HG03354 (cell line): ENCODE measurements around the gene PCNX3.
A peak's percentile ranks its signal among the peaks of the same experiment; 100 is the strongest.

Experiments used
- ATAC-seq: cut with Tn5 transposase; IDR thresholded peaks from one replicate; pipeline ENCODE4 v1.9.1; 2021; ENCODE audit warnings: mild to moderate bottlenecking; ENCODE audit not compliant: unreplicated experiment, poor library complexity, severe bottlenecking

The PCNX3 gene

GRCh38 chr11:65615229-65615949, at the start of gene PCNX3:
PCNX3 (plus strand) TSS chr11:65615776; CDS start chr11:65616312, 536 bp downstream.
- peak; percentile 80 for ATAC-seq

DNA sequence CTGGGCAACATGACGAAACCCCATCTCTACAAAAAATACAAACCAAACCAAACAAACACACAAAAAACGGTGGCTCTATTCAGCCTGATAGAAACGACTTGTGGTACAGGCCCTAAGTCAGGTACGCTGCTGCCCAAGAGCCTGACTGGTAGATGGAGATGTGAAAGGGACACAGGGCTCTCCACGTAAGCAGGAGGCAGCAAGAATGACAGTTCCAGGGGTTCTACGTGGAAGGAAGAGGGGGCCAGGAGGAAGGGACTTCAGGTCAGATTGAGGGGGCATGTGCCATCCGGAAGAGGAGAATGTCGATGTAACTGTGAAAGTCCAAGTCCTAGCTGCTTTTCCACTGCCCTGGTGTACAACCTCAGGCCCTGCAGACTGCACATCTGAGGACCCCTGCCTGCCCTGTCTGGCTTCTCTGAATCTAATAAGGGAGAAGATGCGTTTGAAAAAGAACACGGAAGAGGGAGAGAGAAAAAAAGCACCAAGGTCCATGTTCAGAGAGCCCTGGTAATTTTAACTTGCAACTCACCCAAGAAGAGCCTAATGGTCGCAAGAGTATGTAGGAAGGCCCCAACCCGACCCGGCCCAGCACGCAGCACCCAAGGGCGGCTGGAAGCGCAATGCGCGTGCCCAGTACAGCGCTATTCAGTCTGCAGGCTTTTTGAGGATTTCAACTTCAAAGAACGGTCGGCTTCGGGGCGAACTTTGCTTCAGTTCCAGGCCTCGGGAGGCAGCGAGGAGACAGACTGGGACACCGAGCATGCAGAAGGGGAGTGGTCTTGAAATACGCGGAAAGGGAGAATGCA, 46.2 kb upstream of the PCNX3 start:
- ATAC-seq = peak; percentile 9

DNA sequence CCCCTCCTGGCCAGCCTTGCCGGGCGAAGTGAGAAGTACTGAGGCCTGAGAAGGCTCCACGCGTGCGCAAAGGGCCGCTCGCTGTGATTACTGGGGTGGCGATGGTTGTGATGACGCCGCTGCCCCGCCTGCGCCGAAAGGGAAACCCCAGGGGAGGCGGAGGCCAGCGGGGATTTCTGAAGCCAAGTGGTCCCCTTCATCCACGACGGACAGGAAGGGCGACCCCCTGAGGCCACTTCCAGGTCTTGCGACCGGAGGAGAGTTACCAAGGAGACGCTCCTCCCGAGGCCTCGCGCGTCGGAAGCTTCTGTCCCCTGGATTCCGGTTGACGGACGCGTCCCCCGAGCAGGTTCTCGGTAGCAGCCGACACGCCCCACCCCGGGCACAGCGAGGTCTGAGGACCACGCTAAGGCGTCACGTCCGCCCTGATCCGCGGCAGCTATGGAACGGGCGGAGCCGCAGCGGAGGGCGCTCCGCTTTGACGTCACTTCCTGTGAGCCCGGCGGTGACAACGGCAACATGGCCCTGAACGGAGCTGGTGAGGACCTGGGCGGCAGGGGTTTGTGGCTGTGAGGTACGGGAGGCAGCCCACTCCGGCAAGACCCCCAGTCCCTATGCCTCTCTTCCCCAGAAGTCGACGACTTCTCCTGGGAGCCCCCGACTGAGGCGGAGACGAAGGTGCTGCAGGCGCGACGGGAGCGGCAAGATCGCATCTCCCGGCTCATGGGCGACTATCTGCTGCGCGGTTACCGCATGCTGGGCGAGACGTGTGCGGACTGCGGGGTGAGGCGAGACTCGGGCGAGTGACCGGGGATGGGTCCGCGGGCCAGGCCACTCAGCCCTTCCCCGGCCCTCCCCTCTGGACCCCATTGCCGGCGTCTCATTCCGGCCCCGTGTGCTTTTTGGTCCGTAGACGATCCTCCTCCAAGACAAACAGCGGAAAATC, 45.3 kb upstream of the PCNX3 start, which contains the start of gene ZNRD2:
Gene ZNRD2, plus strand, starts transcription at position 505 of the 946 bp plus-strand sequence. Its CDS starts 15 bp downstream, at position 520.
- ATAC-seq = peak; percentile 69

DNA sequence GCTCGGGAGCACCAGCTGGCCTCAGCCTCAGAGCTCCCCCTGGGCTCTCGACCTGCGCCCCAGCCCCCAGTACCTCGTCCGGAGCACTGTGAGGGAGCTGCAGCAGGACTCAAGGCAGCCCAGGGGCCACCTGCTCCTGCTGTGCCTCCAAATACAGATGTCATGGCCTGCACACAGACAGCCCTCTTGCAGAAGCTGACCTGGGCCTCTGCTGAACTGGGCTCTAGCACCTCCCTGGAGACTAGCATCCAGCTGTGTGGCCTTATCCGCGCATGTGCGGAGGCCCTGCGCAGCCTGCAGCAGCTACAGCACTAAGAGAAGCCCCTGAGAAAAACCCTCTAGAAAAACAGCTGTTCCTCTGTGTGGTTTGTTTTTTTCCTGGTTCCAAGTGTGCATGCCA, 44.2 kb upstream of the PCNX3 start:
- ATAC-seq = no peak

DNA sequence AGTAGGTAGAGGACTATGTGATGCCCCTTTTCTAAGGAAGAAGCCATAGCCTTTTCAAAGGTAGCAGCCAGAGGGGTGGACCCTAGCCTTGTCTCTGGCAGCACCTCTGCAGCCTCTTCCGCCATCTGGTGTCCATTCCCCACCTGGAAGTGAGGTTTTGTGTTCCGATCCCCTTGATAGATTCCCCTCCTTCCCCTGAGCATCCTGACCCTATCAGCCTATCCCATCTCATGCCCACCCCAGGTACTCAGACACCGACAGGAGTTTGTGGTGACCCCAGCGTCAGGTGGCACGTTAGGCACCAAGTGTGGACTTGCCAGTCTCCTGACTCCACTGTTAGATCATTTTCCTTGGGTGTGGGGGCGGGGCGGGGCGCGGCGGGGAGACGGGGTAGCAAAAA, 43.6 kb upstream of the PCNX3 start:
- ATAC-seq = no peak

DNA sequence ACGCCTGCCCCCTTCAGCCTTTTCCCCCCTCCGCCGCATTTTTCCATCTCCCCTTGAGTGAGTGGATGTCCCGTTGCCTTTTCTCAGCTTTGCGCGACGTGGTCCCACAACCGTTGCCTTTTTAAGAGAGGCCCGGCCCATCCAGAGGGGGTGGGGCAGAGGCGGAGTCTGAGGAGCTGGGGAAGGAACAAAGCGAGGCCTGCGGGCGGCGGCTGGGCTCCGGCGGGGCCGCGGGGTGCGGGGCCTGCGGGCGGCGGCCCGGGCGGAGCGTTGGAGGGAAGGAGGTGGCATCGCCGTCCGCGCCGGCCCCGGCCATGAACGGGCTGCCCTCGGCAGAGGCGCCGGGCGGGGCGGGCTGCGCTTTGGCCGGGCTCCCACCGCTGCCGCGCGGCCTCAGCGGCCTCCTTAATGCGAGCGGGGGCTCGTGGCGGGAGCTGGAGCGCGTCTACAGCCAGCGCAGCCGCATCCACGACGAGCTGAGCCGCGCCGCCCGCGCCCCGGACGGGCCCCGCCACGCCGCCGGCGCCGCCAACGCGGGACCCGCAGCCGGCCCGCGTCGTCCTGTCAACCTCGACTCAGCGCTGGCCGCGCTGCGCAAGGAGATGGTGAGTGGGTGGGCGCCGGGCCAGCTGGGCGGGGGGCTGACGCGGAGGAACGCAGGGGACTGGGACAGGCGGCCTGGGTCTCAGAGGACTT, 43.1 kb upstream of the PCNX3 start, which contains the start of gene FAM89B:
Gene FAM89B, plus strand, starts transcription at position 183 of the 696 bp plus-strand sequence. Its CDS starts 132 bp downstream, at position 315.
- no peak for ATAC-seq

GRCh38 chr11:65573391-65574079, 42.0 kb upstream of the PCNX3 start:
- no peak for ATAC-seq

- peak; percentile 34 for ATAC-seq
These were observed 41.3 kb upstream of the PCNX3 start for GRCh38 chr11:65574109-65574810.

DNA sequence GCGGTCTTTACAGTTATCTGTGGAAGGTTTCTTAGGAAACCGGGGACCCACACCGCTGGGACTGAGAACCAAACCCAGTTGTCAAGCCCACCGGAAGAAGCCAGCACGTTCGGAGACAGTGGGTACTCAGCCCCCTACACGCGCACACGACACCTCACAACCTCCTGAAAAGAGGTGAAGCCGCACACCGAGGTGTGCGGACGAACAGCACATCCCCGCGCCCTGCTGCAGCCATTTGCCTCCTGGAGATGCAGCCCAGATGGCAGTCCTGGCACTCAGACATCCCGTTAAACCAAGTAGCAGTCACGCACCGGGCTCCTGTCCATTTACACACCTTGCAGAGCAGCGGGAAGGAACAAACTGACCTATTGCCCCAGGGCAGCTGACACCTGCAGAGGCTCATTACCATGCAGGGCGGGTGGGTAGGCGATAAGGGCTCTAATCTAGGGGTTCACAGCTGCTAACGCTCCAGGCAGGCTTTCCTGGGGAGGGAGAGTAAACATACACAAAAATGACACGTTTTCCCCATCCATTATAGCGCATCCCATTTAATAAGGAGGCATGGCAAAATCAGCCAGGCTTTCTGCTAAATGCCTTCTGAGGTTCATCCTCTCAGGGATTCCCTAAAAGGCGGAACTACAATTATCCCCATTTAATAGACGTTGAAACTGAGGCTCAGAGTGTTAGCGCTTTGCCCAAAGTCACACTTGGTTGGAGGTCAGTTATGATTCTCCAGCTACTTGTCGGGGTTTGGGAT, 40.6 kb upstream of the PCNX3 start:
- ATAC-seq = no peak

GRCh38 chr11:65575568-65576231, 39.9 kb upstream of the PCNX3 start, which contains the start of gene EHBP1L1:
EHBP1L1 (plus strand) TSS chr11:65576053; CDS start chr11:65576303, 250 bp downstream.
- ATAC-seq = no peak

- no peak for ATAC-seq
These were observed 39.2 kb upstream of the PCNX3 start for GRCh38 chr11:65576232-65576866.

DNA sequence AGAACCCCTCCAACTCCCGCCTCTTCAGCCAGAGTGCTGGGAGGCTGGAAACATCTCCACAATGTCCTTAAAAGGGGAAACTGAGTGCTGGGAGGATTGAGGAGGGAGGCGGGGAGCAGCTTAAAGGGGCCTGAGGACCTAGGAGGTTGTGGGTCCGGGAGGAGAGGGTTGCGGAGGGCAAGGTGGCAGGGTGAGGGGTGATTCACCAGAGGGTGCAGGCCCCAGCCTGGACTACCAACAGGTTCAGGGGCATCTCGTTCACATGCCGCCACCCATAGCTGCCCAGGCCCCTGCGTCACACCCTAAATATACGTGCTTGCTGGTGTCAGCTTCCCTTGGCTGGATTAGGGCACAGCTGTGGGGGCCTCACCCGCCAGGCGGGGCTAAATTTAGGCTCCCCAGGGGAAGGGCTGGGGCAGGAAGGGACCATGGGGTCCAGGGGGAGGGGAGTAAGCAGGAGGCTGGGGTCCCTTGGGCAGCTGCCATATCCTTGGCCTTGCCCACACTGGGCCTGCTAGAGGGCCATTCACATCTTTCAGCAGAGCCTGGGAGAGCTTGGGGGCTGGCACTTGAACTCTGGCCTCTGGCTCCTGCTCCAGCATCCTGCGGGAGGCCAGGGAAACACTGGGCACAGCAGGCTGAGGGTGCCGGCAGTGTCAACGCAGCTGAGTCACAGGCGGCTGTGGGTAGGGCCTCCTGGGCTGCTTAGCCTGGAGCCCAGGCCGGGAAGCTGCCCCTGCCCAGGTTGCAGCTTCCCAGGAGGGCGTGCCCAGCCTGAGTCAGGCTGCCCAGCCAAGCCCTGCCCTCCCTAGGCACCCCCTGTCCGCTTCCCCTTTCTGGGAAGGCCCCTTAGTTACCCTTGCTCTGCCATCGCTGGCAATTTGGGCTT, 38.5 kb upstream of the PCNX3 start:
- ATAC-seq = no peak

GRCh38 chr11:65577756-65578109, 37.8 kb upstream of the PCNX3 start:
- no peak for ATAC-seq

GRCh38 chr11:65578134-65578533, 37.4 kb upstream of the PCNX3 start:
- ATAC-seq = no peak

DNA sequence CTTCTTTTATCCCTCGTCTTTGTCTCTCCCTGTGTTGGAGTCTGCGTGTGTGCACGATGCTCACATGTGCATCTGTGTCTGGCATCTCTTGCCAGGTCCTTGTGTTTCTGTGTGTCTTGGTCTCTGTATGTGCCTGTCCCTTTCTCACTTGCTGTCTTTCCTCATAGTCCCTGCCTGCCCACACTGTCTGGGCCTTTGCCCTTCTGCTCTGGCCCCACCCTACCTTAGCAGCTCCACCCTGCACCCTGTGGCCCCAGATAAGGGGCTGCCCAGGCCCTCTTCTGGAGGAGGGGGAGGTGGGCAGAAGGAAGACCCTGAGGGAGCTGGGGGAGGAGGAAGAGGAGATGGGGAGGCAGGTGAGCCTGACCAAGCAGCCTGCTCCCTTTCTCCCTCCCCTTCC, 36.9 kb upstream of the PCNX3 start:
- ATAC-seq = no peak
